OCI-LY3 (cell line): ENCODE data around the gene TGOLN2.

Source experiments
- H2AFZ ChIP-seq: fragments of 200-600, 300-600 bp; shearing (Covaris generic); 2 replicates; pipeline ENCODE4 v1.6.0; 2014; ENCODE audit warnings: antibody characterized with exemption, low read depth, low read length
- H3K27ac ChIP-seq: fragments of 200-600, 300-600 bp; sonication (generic); 2 replicates; pipeline ENCODE4 v1.5.1; 2014; ENCODE audit warnings: mild to moderate bottlenecking, low read length, moderate library complexity, mixed read lengths
- H3K27me3 ChIP-seq: fragments of 200-600, 300-600 bp; sonication (generic); 2 replicates; pipeline ENCODE4 v1.6.1; 2014; ENCODE audit warnings: low read depth, low read length, mixed read lengths
- H3K36me3 ChIP-seq: fragments of 200-600, 300-600 bp; sonication (generic); replicated peaks from 2 replicates; pipeline ENCODE3; 2014; ENCODE audit warnings: low read depth, low read length, mixed read lengths
- H3K4me1 ChIP-seq: fragments of 300-600, 200-600 bp; sonication (generic); 2 replicates; pipeline ENCODE4 v1.6.1; 2014; ENCODE audit warnings: low read length, mixed read lengths
- H3K4me2 ChIP-seq: fragments of 200-600, 300-600 bp; sonication (generic); 2 replicates; pipeline ENCODE4 v1.6.1; 2014; ENCODE audit warnings: low read length, mixed read lengths
- H3K4me3 ChIP-seq: fragments of 300-600, 200-600 bp; sonication (generic); 2 replicates; pipeline ENCODE4 v1.5.1; 2014; ENCODE audit warnings: antibody characterized with exemption, mild to moderate bottlenecking, low read length, moderate library complexity
- H3K79me2 ChIP-seq: fragments of 300-600, 200-600 bp; shearing (Covaris generic); 2 replicates; pipeline ENCODE4 v1.6.1; 2014; ENCODE audit warnings: mild to moderate bottlenecking, low read length, mixed read lengths
- H3K9ac ChIP-seq: fragments of 300-600, 200-600 bp; shearing (Covaris generic); 2 replicates; pipeline ENCODE4 v1.6.0; 2014; ENCODE audit warnings: mild to moderate bottlenecking, low read length, moderate library complexity
- H3K9me3 ChIP-seq: fragments of 200-600, 300-600 bp; shearing (Covaris generic); 2 replicates; pipeline ENCODE4 v1.6.1; 2014; ENCODE audit warnings: low read length, mixed read lengths; ENCODE audit not compliant: insufficient read depth
- H4K20me1 ChIP-seq: fragments of 200-600, 300-600 bp; sonication (generic); 2 replicates; pipeline ENCODE4 v1.6.1; 2016; ENCODE audit warnings: low read length, mixed read lengths; ENCODE audit not compliant: insufficient read depth
- EZH2phosphoT487 ChIP-seq: fragments of 200-600 bp; shearing (Covaris generic); IDR thresholded peaks from 2 replicates; pipeline ENCODE4 v1.6.1; 2018; ENCODE audit warnings: antibody characterized with exemption, mixed run types, low read depth
- TF ChIP-seq, protein P1 (sequence below): fragments of 200-600, 300-600 bp; sonication (generic); IDR thresholded peaks from 2 replicates; pipeline ENCODE4 v1.5.1; 2014; ENCODE audit warnings: antibody characterized with exemption, low read length, low read depth

TGOLN2 gene

DNA sequence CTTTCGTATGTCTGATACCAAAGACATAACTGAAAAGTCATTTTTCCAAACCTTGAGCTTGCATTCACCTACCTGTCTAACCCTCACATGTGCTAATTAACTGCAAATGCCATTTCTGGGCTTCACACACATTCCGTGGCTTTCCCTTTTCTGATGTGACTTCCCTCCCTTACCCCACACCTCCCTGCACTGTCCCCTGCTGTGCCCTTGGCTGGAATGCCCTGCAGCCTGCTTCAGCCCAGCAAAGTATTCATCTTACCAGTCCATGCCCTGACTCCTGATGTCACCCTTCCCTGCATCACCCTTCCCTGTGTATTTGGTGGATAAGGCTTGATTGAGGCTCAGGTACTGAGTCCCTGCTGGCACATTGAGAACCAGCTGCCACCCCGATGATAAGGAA is 14.4 kb upstream of the TGOLN2 start:
- no peak overlapping the region for H3K4me2 ChIP-seq
- no peaks in the 10 kb centered on the region for H3K4me1 ChIP-seq
- peaks cover 9% of the 10 kb centered on the region; the same call in 1 of the 2 replicates for H3K27me3 ChIP-seq
- no peaks in the 10 kb centered on the region for H4K20me1 ChIP-seq
- no peaks in the 10 kb centered on the region for H3K9me3 ChIP-seq
- H3K79me2 ChIP-seq: no peaks in the 10 kb centered on the region
- no peak overlapping the region for H2AFZ ChIP-seq
- TF ChIP-seq, protein P1, sequence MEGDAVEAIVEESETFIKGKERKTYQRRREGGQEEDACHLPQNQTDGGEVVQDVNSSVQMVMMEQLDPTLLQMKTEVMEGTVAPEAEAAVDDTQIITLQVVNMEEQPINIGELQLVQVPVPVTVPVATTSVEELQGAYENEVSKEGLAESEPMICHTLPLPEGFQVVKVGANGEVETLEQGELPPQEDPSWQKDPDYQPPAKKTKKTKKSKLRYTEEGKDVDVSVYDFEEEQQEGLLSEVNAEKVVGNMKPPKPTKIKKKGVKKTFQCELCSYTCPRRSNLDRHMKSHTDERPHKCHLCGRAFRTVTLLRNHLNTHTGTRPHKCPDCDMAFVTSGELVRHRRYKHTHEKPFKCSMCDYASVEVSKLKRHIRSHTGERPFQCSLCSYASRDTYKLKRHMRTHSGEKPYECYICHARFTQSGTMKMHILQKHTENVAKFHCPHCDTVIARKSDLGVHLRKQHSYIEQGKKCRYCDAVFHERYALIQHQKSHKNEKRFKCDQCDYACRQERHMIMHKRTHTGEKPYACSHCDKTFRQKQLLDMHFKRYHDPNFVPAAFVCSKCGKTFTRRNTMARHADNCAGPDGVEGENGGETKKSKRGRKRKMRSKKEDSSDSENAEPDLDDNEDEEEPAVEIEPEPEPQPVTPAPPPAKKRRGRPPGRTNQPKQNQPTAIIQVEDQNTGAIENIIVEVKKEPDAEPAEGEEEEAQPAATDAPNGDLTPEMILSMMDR: no peak
- TF ChIP-seq EZH2phosphoT487: no peak
- no peak overlapping the region for H3K27ac ChIP-seq
- H3K36me3 ChIP-seq: no peaks in the 10 kb centered on the region
- H3K9ac ChIP-seq: no peak overlapping the region
- no peak overlapping the region for H3K4me3 ChIP-seq

DNA sequence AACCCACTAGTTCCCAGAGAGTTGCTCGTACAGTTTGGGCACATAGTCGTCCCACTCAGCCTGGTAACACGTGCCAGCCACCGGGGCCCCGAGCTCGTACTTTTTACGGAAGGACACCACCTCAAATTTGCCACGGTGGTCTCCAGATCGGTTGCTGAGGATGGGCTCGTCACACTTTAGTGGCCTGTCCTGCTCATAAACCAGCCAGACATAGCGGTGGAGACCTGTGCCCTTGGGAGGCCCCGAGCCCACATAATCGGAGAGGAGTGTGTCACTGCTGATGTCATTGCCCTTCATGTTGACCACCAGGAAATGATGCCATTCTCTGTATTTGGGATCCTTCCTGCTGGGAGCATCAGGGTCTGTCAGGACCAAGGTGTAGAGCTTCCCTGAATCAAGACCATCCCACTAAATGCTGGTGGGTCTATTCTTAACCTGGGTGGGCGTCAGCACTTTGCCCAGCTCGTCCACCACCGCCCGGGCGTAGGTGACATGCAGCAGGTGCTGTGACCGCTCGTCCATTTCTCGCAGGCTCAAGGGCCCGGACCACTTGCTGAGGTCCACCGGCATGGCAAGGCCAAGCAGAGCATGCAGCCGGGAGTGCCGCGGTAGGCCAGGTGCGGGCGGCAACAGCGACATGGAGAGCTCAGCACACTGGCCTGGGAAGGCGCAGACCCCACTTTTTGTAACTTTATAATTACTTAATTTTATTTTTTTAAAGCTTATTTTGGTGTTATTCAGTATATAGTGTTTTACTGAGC is 13.7 kb upstream of the TGOLN2 start:
- Histone ChIP-seq H3K4me1 (no peaks in the 10 kb centered on the region), H2AFZ (no peak overlapping the region), H3K36me3 (no peaks in the 10 kb centered on the region), H3K27ac (no peak overlapping the region), H3K4me3 (no peak overlapping the region), H3K4me2 (no peak overlapping the region), H3K9me3 (no peaks in the 10 kb centered on the region), H3K79me2 (no peaks in the 10 kb centered on the region), H3K9ac (no peak overlapping the region), H3K27me3 (peaks cover 9% of the 10 kb centered on the region; the same call in 1 of the 2 replicates), H4K20me1 (no peaks in the 10 kb centered on the region)
- TF ChIP-seq, protein P1: no peak
- no peak for TF ChIP-seq EZH2phosphoT487

- Histone ChIP-seq H3K4me2 (no peak overlapping the region), H2AFZ (no peak overlapping the region)
Observed at GRCh38 chr2:85340034-85340892, 12.5 kb upstream of the TGOLN2 start.

More at GRCh38 chr2:85340034-85340892, 12.5 kb upstream of the TGOLN2 start:
- Histone ChIP-seq H3K27me3 (peaks cover 9% of the 10 kb centered on the region; the same call in 1 of the 2 replicates), H3K4me3 (no peak overlapping the region), H3K9ac (no peak overlapping the region), H3K79me2 (no peaks in the 10 kb centered on the region), H3K27ac (no peak overlapping the region), H3K9me3 (no peaks in the 10 kb centered on the region), H4K20me1 (no peaks in the 10 kb centered on the region), H3K4me1 (no peaks in the 10 kb centered on the region), H3K36me3 (no peaks in the 10 kb centered on the region)
- TF ChIP-seq EZH2phosphoT487: no peak
- TF ChIP-seq, protein P1: no peak
